T-helper 17 cell (primary cell): ENCODE results near the gene CD4. TPM values are rescaled to one million over a fixed set of nuclear protein-coding genes. Genes with fewer than 3 reads are reported as not detected.
A peak's percentile ranks its signal among the peaks of the same experiment; 100 is the strongest.
"Not testable (repeated sequence)": the region's sequence is repeated elsewhere in the genome, so short reads cannot be mapped to it uniquely, and the experiment has no call there.

Experiments
- ATAC-seq: fragments of 150-1000 bp; cut with Tn5 transposase; 2 replicates; pipeline ENCODE4 v1.10.0; 2021; ENCODE audit warnings: mild to moderate bottlenecking, moderate library complexity
- DNase-seq, 3 donors: peaks; one replicate each; pipeline versions ENCODE4 v3.0.0 to v3.0.0-alpha.2; 2020 to 2021
- H3K9me3 ChIP-seq: one replicate; pipeline ENCODE4 v1.7.0; 2013; ENCODE audit warnings: low read length, mild to moderate bottlenecking; ENCODE audit not compliant: control insufficient read depth, poor library complexity, severe bottlenecking
- H3K27ac Mint-ChIP-seq: one replicate; pipeline ENCODE4 v1.8.0; 2022; ENCODE audit warnings: mild to moderate bottlenecking, moderate library complexity, mixed read lengths
- H3K27me3 Mint-ChIP-seq: one replicate; pipeline ENCODE4 v1.8.0; 2022; ENCODE audit warnings: mixed read lengths
- H3K36me3 Mint-ChIP-seq: one replicate; pipeline ENCODE4 v1.8.0; 2022; ENCODE audit warnings: low read depth, mixed read lengths
- H3K4me1 Mint-ChIP-seq: one replicate; pipeline ENCODE4 v1.8.0; 2022; ENCODE audit warnings: mild to moderate bottlenecking, mixed read lengths
- H3K4me3 Mint-ChIP-seq: one replicate; pipeline ENCODE4 v1.8.0; 2022; ENCODE audit warnings: mild to moderate bottlenecking, moderate library complexity, mixed read lengths
- total RNA-seq, 4 donors: library from RNA in 2 of 4; stranded (reverse) in 2 of 4; gene quantifications; one replicate each; pipeline ENCODE4 v1.2.3 and lab custom pipeline; 2022 to 2026

CD4 gene
- 100 to 1,000 TPM; 187 to 205 TPM for total RNA-seq
- total RNA-seq (lab: John Stamatoyannopoulos, UW), result 216 to 229 reads per million in 2 donors

DNA sequence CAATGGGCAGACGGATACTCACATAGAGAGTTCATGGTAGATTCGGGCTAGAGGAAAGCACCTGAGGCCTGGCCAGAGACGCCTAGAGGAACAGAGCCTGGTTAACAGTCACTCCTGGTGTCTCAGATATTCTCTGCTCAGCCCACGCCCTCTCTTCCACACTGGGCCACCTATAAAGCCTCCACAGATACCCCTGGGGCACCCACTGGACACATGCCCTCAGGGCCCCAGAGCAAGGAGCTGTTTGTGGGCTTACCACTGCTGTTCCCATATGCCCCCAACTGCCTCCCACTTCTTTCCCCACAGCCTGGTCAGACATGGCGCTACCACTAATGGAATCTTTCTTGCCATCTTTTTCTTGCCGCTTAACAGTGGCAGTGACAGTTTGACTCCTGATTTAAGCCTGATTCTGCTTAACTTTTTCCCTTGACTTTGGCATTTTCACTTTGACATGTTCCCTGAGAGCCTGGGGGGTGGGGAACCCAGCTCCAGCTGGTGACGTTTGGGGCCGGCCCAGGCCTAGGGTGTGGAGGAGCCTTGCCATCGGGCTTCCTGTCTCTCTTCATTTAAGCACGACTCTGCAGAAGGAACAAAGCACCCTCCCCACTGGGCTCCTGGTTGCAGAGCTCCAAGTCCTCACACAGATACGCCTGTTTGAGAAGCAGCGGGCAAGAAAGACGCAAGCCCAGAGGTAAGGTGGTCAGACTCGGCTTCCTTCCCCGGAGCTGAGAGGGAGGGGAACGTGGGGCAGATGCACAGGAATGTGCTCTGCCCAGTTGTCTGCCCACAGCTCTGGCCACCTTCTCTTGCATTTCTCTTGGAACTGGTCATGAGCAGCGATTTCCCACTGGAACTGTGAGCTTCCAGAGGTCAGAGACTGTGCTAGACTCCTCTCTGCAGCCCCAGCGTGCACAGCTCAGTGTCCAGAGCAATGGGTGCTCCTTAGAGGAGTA, at the start of gene CD4:
TSS of gene CD4 (plus strand) at position 557 of the 953 bp plus-strand sequence. CDS start 10,611 bp downstream, outside the sequence.
- H3K27me3 Mint-ChIP-seq, result no peaks in the 10 kb centered on the region
- peak; percentile 62 for ATAC-seq
- H3K4me1 Mint-ChIP-seq, result peaks cover 56% of the 10 kb centered on the region
- no peaks in the 10 kb centered on the region for H3K9me3 ChIP-seq
- peak within 1 kb of the TSS; percentile 100 for H3K4me3 Mint-ChIP-seq
- peak; percentile 41 to 50 (median 48) for DNase-seq
- peaks cover 8% of the 10 kb centered on the region for H3K36me3 Mint-ChIP-seq
- peak within 1 kb of the TSS; percentile 99 for H3K27ac Mint-ChIP-seq

DNA sequence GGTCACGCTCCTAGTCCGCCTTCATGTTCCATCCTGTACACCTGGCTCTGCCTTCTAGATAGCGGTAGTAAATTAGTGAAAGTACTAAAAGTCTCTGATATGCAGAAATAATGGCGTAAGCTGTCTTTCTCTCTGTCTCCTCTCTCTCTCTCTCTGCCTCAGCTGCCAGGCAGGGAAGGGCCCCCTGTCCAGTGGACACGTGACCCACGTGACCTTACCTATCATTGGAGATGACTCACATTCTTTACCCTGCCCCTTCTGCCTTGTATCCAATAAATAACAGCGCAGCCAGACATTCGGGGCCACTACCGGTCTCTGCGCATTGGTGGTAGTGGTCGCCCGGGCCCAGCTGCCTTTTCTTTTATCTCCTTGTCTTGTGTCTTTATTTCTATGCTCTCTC, 47.2 kb upstream of the CD4 start:
- not testable (repeated sequence) for H3K36me3 Mint-ChIP-seq, H3K9me3 ChIP-seq, H3K4me1 Mint-ChIP-seq, H3K27ac Mint-ChIP-seq, ATAC-seq, H3K27me3 Mint-ChIP-seq, DNase-seq
- peak overlapping the region; percentile 34 for H3K4me3 Mint-ChIP-seq

DNA sequence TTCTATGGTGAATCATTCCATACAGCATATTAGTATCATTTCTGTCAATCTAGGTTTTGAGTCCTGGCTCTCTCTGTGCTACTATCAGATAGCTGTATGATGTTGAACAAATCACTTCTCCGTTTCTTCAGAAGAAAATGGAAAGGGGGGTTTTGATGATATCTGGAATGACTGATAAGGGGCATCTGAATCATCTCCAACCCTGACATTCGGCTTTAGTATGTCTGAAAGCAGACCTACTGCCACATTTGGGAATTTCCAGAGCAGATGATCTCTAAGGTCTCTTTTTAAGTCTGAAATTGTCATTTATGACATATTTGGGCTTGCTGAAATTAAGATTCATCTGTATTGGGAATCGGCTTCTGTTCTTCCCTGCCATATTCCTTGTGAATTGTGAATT, 46.5 kb upstream of the CD4 start:
- DNase-seq (no peak), ATAC-seq (no peak)
- Mint-ChIP-seq H3K27ac (no peak overlapping the region), H3K4me1 (peaks cover 11% of the 10 kb centered on the region), H3K27me3 (no peaks in the 10 kb centered on the region), H3K4me3 (no peak overlapping the region), H3K36me3 (peaks cover 4% of the 10 kb centered on the region)
- no peaks in the 10 kb centered on the region for H3K9me3 ChIP-seq

DNA sequence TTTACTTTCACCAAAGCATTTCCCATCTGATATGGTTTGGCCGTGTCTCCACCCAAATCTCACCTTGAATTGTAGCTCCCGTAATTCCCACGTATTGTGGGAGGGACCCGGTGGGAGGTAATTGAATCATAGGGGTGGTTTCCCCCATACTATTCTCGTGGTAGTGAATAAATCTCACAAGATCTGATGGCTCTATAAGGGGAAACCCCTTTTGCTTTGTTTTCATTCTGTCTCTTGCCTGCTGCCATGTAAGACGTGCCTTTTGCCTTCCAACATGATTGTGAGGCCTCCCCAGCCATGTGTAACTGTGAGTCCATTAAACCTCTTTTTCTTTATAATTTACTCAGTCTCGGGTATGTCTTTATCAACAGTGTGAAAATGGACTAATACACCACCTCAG, 46.0 kb upstream of the CD4 start:
- not testable (repeated sequence) for H3K27me3 Mint-ChIP-seq, H3K27ac Mint-ChIP-seq, H3K36me3 Mint-ChIP-seq, H3K9me3 ChIP-seq, DNase-seq, H3K4me3 Mint-ChIP-seq, ATAC-seq
- H3K4me1 Mint-ChIP-seq, result peaks cover 11% of the 10 kb centered on the region

DNA sequence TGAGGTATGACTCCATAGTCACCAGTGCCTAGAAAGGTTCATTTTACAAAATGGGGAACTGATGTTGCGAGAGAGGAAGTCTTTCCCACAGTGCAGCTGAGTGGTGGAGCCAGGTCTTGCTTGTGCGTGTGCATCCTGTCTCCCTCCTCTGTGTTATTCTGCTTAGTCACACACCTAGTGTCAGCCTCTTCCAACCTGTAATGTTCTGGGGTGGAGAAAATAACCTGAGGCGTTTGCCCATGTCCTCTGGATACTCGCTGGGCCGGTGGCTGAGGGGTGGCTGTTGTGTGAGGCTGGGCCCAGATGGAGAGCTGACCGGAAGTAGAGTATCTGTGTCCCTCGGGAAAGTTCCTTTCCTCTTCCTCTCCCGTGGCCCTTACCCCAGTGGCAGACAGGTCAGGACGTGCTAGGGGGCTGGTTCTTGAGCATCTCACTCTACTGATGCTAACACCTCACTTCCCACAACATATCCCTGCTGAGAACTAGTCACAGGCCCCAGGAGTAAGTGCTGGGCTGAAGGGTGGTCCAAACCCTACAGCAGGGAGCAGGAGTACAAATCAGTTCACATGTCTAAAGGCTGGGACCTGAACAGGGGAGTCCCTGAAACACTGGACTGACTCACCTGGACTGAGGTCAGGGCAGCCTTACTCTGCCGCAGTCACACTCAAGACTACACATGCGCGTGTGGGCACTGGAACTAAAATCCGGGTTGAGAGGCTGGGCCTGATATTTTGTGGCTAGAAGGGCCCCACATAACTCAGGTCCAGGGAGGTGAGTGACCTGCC, 43.4 kb upstream of the CD4 start:
- peaks cover 12% of the 10 kb centered on the region for H3K36me3 Mint-ChIP-seq
- H3K27ac Mint-ChIP-seq, result peak overlapping the region; percentile 94
- no peaks in the 10 kb centered on the region for H3K27me3 Mint-ChIP-seq
- ATAC-seq (peak; percentile 85), DNase-seq (no peak)
- H3K4me1 Mint-ChIP-seq, result peaks cover 13% of the 10 kb centered on the region
- no peak overlapping the region for H3K4me3 Mint-ChIP-seq
- H3K9me3 ChIP-seq, result no peaks in the 10 kb centered on the region

DNA sequence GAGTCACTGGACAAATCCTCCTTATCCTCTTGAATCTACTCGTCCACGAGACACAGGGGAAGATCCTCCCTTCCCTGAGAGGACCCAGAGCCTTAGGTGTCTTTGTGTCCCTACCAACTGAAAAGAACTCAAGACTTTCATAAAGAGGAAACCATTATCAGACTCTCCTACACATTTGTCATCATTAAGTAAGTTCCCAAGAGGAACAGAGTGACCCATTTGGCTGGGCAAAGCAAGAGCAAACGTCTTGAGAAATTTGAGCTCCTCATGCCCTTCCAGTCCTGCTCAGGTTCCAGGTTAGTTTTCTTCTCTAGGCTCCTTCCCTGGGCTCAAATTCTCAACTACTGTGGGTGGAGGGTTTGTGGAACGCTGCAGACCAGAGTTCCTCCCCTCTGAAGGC, 42.1 kb upstream of the CD4 start:
- no peak for DNase-seq
- H3K9me3 ChIP-seq, result no peaks in the 10 kb centered on the region
- Mint-ChIP-seq H3K4me1 (peaks cover 19% of the 10 kb centered on the region), H3K4me3 (no peak overlapping the region), H3K36me3 (peaks cover 12% of the 10 kb centered on the region), H3K27me3 (no peaks in the 10 kb centered on the region), H3K27ac (peak overlapping the region; percentile 63)
- ATAC-seq, result no peak

DNA sequence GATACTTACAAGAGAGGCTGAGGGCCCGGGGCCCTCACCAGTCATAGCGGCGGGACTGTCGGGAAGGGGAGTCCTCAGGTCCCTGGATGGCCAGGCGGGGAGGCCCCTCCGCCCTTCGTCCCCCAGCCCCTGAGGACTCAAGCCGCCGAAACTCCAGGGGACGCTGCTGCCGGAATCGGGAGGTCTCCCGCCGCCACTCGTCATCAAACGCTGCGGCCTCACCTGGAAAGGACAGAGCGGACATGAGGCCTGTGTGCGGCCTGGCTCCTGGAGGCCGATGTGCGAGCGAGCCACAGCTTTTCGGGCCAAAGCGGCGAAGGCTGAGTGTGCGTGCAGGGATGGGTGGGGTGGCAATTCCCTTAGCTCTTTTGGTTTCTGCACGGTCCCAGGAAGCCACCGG, 40.6 kb upstream of the CD4 start:
- Mint-ChIP-seq H3K4me1 (peaks cover 32% of the 10 kb centered on the region), H3K27me3 (no peaks in the 10 kb centered on the region), H3K27ac (peak overlapping the region; percentile 63), H3K4me3 (no peak overlapping the region), H3K36me3 (peaks cover 12% of the 10 kb centered on the region)
- ATAC-seq (no peak), DNase-seq (no peak)
- no peaks in the 10 kb centered on the region for H3K9me3 ChIP-seq

DNA sequence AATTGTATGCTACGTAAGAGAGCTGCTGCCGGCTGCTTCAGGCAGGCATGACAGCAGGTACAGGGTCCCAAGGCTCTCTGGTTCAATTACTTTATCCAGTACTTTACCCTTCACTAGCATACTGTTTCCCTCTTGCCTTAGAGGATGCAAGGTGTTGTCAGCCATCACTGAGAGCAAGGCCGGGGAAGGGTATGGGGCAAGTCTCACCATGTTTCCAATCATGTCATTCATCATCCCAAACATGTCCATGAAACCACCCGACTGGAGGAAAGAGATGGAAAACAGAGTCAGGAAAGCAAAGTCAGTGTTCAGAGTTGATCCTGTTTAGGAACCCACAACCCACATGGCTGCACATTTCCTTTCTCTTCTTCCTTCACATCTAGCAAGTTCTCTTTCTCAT, 38.8 kb upstream of the CD4 start:
- Mint-ChIP-seq H3K4me3 (no peak overlapping the region), H3K27me3 (no peaks in the 10 kb centered on the region), H3K36me3 (peaks cover 12% of the 10 kb centered on the region), H3K4me1 (peaks cover 29% of the 10 kb centered on the region), H3K27ac (peak overlapping the region; percentile 93)
- no peak for DNase-seq
- no peaks in the 10 kb centered on the region for H3K9me3 ChIP-seq
- no peak for ATAC-seq

DNA sequence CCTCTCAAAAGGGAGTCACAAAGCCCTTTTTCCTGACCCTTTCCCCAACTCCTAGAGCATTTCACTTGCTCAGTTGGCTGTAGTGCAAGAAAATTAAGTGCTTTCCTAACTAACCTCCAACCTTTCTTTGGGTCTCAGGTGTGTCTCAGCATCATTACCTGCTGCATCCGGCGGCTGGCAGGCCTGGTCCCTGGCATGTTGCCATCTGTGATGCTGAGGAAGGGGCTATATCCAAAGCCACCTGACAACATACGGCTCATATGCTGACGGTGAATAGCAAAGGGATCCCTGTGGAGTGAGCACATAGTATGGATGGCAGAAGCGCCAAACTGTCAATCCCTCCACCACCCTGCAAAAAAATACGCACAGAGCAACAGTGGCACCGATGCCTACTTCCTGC, 37.6 kb upstream of the CD4 start:
- Mint-ChIP-seq H3K4me3 (peak overlapping the region; percentile 96), H3K27me3 (no peaks in the 10 kb centered on the region), H3K4me1 (peaks cover 28% of the 10 kb centered on the region), H3K36me3 (peaks cover 12% of the 10 kb centered on the region), H3K27ac (peak overlapping the region; percentile 93)
- H3K9me3 ChIP-seq, result no peaks in the 10 kb centered on the region
- no peak for ATAC-seq
- DNase-seq, result no peak

DNA sequence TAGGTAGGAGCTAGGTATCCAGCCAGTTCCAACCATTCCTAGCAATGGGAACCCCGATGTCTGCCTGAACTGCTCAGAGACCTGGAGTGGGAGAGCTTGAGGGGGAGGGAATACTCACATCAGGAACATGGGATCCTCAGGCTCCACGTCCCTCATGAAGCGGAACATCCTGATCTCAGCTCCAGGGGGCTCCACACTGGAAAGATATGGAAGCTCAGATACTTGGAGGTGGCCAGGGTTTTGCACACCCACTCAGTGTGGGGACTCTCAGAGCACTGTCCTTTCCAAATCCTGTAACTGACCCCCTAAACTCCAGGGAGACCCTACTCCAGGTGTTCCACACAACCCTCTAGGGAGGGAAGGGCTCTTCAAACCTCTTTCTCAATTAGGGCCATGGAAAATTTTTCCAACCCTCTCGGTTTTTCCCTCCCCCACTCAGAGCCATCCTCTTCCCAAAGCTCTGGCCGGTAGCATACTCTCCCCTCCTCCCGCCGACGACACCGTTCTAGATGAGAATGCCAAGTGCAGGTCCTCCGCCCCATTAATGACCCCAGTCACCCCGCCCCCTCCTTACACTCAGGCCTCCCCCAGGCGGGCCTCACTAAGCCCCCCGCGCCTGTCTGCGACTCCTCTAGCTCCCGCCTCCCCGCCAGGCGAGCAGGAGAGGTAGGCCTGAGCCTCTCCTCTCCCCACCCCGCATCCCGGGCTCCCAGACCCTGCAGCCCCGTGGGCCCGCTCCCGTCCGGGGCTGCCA, 37.0 kb upstream of the CD4 start:
- peaks cover 28% of the 10 kb centered on the region for H3K4me1 Mint-ChIP-seq
- DNase-seq (no peak), ATAC-seq (no peak)
- H3K27me3 Mint-ChIP-seq, result peaks cover 5% of the 10 kb centered on the region
- peaks cover 12% of the 10 kb centered on the region for H3K36me3 Mint-ChIP-seq
- peak overlapping the region; percentile 96 for H3K4me3 Mint-ChIP-seq
- H3K9me3 ChIP-seq, result no peaks in the 10 kb centered on the region
- peak overlapping the region; percentile 93 for H3K27ac Mint-ChIP-seq

DNA sequence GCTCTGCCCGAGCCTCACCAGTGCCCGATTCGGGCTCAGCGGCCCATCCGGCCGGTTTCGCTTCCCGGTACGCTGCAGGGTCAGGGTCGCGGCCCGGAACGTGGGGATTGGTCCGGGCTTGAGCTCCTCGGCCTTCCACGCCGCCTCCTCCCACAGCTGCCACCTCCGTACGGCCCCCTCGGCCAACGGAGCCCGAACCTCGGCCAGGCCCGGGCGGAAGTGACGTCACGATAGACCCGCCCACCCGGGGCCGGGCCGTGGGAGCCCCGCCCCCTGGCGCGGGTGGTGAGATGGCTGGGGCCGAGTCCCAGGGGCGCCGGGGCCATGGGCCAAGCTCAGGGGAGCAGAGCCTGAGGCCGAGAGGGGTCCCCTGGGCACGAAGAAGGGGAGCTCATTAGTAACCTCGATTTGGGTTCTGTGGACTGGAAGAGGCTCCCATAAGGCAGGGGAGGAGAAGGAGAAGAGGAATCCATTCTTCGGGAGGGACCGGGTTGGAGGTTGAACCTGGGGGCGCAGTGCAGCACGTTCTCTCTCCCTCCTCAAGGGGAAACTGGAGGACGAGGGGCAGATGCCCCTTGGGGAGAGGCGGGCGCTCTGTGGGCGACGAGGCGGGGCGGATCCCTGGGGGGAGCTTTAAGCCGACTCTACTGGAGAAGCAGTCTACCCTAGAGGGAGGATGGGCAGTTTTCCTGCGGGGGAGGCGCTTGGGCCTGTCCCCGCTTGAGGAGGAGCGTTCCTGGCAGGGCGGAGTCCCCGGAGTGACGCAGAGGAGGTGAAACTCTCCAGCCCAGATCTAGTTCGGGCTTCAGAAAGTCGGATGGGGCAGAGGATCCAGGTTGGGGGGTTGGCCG, 36.2 kb upstream of the CD4 start, which contains the start of gene MLF2:
TSS of gene MLF2 (minus strand) at position 221 of the 851 bp plus-strand sequence. CDS start 807 bp downstream, outside the sequence.
- peaks cover 5% of the 10 kb centered on the region for H3K27me3 Mint-ChIP-seq
- peak; percentile 93 for ATAC-seq
- H3K36me3 Mint-ChIP-seq, result peaks cover 5% of the 10 kb centered on the region

DNA sequence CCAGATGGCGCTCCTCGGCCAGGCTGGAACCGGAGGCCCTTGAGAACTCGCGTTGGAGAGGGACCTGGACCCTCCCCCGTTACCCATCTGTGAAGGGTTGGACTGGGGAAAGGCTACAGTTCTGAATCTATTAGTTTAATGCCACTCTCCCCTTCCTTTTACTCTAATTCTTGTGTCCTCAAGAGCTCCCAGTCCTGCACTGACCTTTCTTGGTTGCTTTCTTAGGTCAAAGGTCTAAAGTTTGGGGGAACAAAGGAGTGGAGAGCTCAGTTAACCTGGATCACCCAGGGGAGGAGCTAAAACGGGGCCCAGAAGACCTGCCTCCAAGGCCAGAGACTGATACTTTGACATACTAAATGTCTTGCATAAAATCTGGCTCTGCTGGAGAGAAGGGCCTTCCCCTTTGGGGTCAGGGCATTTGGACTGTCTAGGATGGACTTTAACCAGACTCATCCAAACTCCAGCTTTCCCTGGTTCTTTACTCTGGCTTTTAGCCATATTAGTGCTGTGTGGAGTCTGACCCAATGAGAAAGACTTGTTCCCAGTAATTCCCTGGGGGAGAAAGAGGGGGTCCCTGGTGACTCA, 35.5 kb upstream of the CD4 start:
- Mint-ChIP-seq H3K4me1 (peaks cover 34% of the 10 kb centered on the region), H3K36me3 (peaks cover 4% of the 10 kb centered on the region), H3K27me3 (peaks cover 5% of the 10 kb centered on the region), H3K27ac (peak overlapping the region; percentile 93), H3K4me3 (peak overlapping the region; percentile 96)
- no peak for ATAC-seq
- no peaks in the 10 kb centered on the region for H3K9me3 ChIP-seq
- DNase-seq, result no peak

More for the DNA sequence above, 36.2 kb upstream of the CD4 start, which contains the start of gene MLF2:
- H3K4me1 Mint-ChIP-seq, result peaks cover 28% of the 10 kb centered on the region
- H3K9me3 ChIP-seq, result no peaks in the 10 kb centered on the region
- H3K4me3 Mint-ChIP-seq, result peak within 1 kb of the TSS; percentile 96
- peak within 1 kb of the TSS; percentile 93 for H3K27ac Mint-ChIP-seq
- DNase-seq, result peak; percentile 90 to 95 (median 94)
